PC-3 (cell line): ENCODE results near the gene UBA1. TPM values are rescaled to one million over a fixed set of nuclear protein-coding genes. Genes with fewer than 3 reads are reported as not detected.

Experiments
- ATAC-seq: fragments of 200-7000 bp; cut with Tn5 transposase; 2 replicates; pipeline ENCODE4 v1.9.1; 2020; ENCODE audit warnings: mild to moderate bottlenecking, moderate library complexity
- BruUV-seq: library from RNA; stranded (reverse); fragments of 400-500 nt; replicated peaks from 2 replicates; lab custom pipeline; 2021; lab: Mats Ljungman, UMichigan
- CTCF ChIA-PET: fragments of 300-600 bp; sonication (Branson Sonifier 250); formaldehyde crosslinking; loops from one replicate; lab custom pipeline; 2022; ENCODE audit warnings: antibody characterized with exemption; lab: Charles Lee
- POLR2A ChIA-PET: fragments of 300-600 bp; sonication (Branson Sonifier 250); formaldehyde crosslinking; loops from one replicate; lab custom pipeline; 2022; ENCODE audit warnings: antibody characterized with exemption; ENCODE audit not compliant: unreplicated experiment; lab: Charles Lee
- DNase-seq: peaks from one replicate; pipeline ENCODE4 v3.0.0-alpha.2; 2015
- H2AFZ ChIP-seq: fragments of 300-600 bp; sonication (generic); 2 replicates; pipeline ENCODE4 v1.6.0; 2016; ENCODE audit warnings: antibody characterized with exemption, low read length
- H3F3A ChIP-seq: fragments of 300-600 bp; sonication (generic); one replicate; pipeline ENCODE4 v1.6.0; 2017; ENCODE audit warnings: antibody characterized with exemption, low read length, control low read depth, mild to moderate bottlenecking; ENCODE audit not compliant: unreplicated experiment
- H3K27ac ChIP-seq: fragments of 300-600 bp; sonication (generic); 2 replicates; pipeline ENCODE4 v1.5.1; 2016; ENCODE audit warnings: mild to moderate bottlenecking, low read length
- H3K27me3 ChIP-seq: fragments of 300-600 bp; sonication (generic); 2 replicates; pipeline ENCODE4 v1.6.1; 2016; ENCODE audit warnings: low read length, mixed read lengths
- H3K36me3 ChIP-seq: fragments of 300-600 bp; sonication (generic); 2 replicates; pipeline ENCODE4 v1.6.1; 2016; ENCODE audit warnings: low read depth, mixed run types, low read length, mixed read lengths
- H3K4me1 ChIP-seq: fragments of 300-600 bp; sonication (generic); 2 replicates; pipeline ENCODE4 v1.5.1; 2016; ENCODE audit warnings: low read length; ENCODE audit not compliant: insufficient read depth
- H3K4me2 ChIP-seq: fragments of 300-600 bp; sonication (generic); 2 replicates; pipeline ENCODE4 v1.6.0; 2016; ENCODE audit warnings: low read length
- H3K4me3 ChIP-seq: fragments of 300-600 bp; sonication (generic); 2 replicates; pipeline ENCODE4 v1.5.1; 2016; ENCODE audit warnings: mild to moderate bottlenecking, low read length, mixed read lengths
- H3K79me2 ChIP-seq: fragments of 300-600 bp; sonication (generic); 2 replicates; pipeline ENCODE4 v1.6.1; 2017; ENCODE audit warnings: low read length, mixed read lengths
- H3K9ac ChIP-seq: fragments of 300-600 bp; sonication (generic); 2 replicates; pipeline ENCODE4 v1.6.0; 2016; ENCODE audit warnings: mild to moderate bottlenecking, low read length
- H3K9me2 ChIP-seq: fragments of 300-600 bp; sonication (generic); replicated peaks from 2 replicates; pipeline ENCODE4 v1.6.1; 2016; ENCODE audit warnings: mixed run types, low read length, mixed read lengths
- H3K9me3 ChIP-seq: fragments of 300-600 bp; sonication (generic); 2 replicates; pipeline ENCODE4 v1.6.1; 2016; ENCODE audit warnings: low read length, mixed read lengths
- H4K20me1 ChIP-seq: fragments of 300-600 bp; sonication (generic); 2 replicates; pipeline ENCODE4 v1.6.1; 2016; ENCODE audit warnings: low read length, mixed read lengths
- CTCF ChIP-seq: fragments of 300-600 bp; sonication (generic); conservative IDR thresholded peaks from 2 replicates; pipeline ENCODE4 v1.5.1; 2017; ENCODE audit warnings: antibody characterized with exemption, low read depth, mild to moderate bottlenecking, low read length
- EZH2 ChIP-seq: fragments of 300-600 bp; sonication (generic); IDR thresholded peaks from one replicate; pipeline ENCODE4 v1.6.1; 2017; ENCODE audit warnings: antibody characterized with exemption, mild to moderate bottlenecking, low read length; ENCODE audit not compliant: unreplicated experiment
- EZH2phosphoT487 ChIP-seq: fragments of 300-600 bp; sonication (generic); IDR thresholded peaks from 2 replicates; pipeline ENCODE4 v1.6.1; 2018; ENCODE audit warnings: mild to moderate bottlenecking, antibody characterized with exemption, low read length, borderline replicate concordance
- intact Hi-C: fragments of 100-400 bp; cut with micrococcal nuclease; formaldehyde crosslinking; loops from 2 replicates; pipeline ENCODE4 v1.9.0; 2023
- total RNA-seq: library from RNA; depleted of rRNA; stranded (reverse); fragments of >200 nt; gene quantifications from 2 replicates; pipeline ENCODE4 v1.2.3, GENCODE V29; 2014

The UBA1 gene
- total RNA-seq, 1 experiment from 2014 or later, result 282 TPM

- no TSS peak for BruUV-seq
These were observed 31.3 kb downstream of the UBA1 start for GRCh38 chrX:47224896-47225290.

GRCh38 chrX:47226071-47226470, 32.4 kb downstream of the UBA1 start:
- H3K27ac ChIP-seq, result no peak overlapping the region
- H3K27me3 ChIP-seq, result no peaks in the 10 kb centered on the region
- peaks cover 52% of the 10 kb centered on the region for H3K36me3 ChIP-seq
- no peak overlapping the region for H2AFZ ChIP-seq
- H3K4me3 ChIP-seq, result no peak overlapping the region
- H4K20me1 ChIP-seq, result 0 out of 2 replicates have a peak, but pooled peaks cover 9% of the 10 kb centered on the region
- POLR2A ChIA-PET, result no interaction called here
- CTCF ChIA-PET, result no interaction called here
- H3K9me3 ChIP-seq, result no peaks in the 10 kb centered on the region
- H3K9ac ChIP-seq, result no peak overlapping the region
- no TSS peak for BruUV-seq
- H3K4me2 ChIP-seq, result no peak overlapping the region
- H3K4me1 ChIP-seq, result no peaks in the 10 kb centered on the region
- H3F3A ChIP-seq, result no peaks in the 10 kb centered on the region
- TF ChIP-seq CTCF (no peak), EZH2 (no peak), EZH2phosphoT487 (no peak)
- no peak for ATAC-seq
- no peaks in the 10 kb centered on the region for H3K9me2 ChIP-seq
- no peak for DNase-seq
- intact Hi-C loops, result no loop called here
- H3K79me2 ChIP-seq, result peaks cover 19% of the 10 kb centered on the region

More at GRCh38 chrX:47224896-47225290, 31.3 kb downstream of the UBA1 start:
- H3K36me3 ChIP-seq, result peaks cover 52% of the 10 kb centered on the region
- TF ChIP-seq EZH2, result no peak
- no peak for TF ChIP-seq EZH2phosphoT487
- TF ChIP-seq CTCF, result no peak
- peaks cover 9% of the 10 kb centered on the region for H3K4me1 ChIP-seq
- intact Hi-C loops, result no loop called here
- no peak overlapping the region for H3K27ac ChIP-seq
- DNase-seq (no peak), ATAC-seq (no peak)
- H3K4me3 ChIP-seq, result no peak overlapping the region
- H4K20me1 ChIP-seq, result peaks cover 21% of the 10 kb centered on the region
- H3K9me2 ChIP-seq, result no peaks in the 10 kb centered on the region
- H3F3A ChIP-seq, result no peaks in the 10 kb centered on the region
- H3K9me3 ChIP-seq, result no peaks in the 10 kb centered on the region
- ChIA-PET POLR2A (interaction anchor here (0.6 kb wide), 1 partner anchor 173 kb away, joined by 5 read pairs; no protein-coding TSS in a partner anchor), CTCF (no interaction called here)
- H3K4me2 ChIP-seq, result no peak overlapping the region
- no peak overlapping the region for H2AFZ ChIP-seq
- peaks cover 30% of the 10 kb centered on the region for H3K79me2 ChIP-seq
- no peaks in the 10 kb centered on the region for H3K27me3 ChIP-seq
- H3K9ac ChIP-seq, result no peak overlapping the region

- no peaks in the 10 kb centered on the region for H3K27me3 ChIP-seq
- DNase-seq (no peak), ATAC-seq (no peak)
- H3K9me3 ChIP-seq, result no peaks in the 10 kb centered on the region
- peaks cover 12% of the 10 kb centered on the region for H3K79me2 ChIP-seq
- no peaks in the 10 kb centered on the region for H3K9me2 ChIP-seq
- no peaks in the 10 kb centered on the region for H3F3A ChIP-seq
- intact Hi-C loops, result no loop called here
- H3K9ac ChIP-seq, result no peak overlapping the region
- H2AFZ ChIP-seq, result no peak overlapping the region
- peaks cover 52% of the 10 kb centered on the region for H3K36me3 ChIP-seq
- no peak for TF ChIP-seq EZH2phosphoT487
- no peak for TF ChIP-seq CTCF
- TF ChIP-seq EZH2, result no peak
- no peak overlapping the region for H3K4me3 ChIP-seq
- H3K27ac ChIP-seq, result no peak overlapping the region
- no peak overlapping the region for H3K4me2 ChIP-seq
- no peaks in the 10 kb centered on the region for H3K4me1 ChIP-seq
- BruUV-seq, result TSS peak; percentile 20
- ChIA-PET POLR2A (no interaction called here), CTCF (no interaction called here)
- 0 out of 2 replicates have a peak, but pooled peaks cover 3% of the 10 kb centered on the region for H4K20me1 ChIP-seq
These were observed 33.1 kb downstream of the UBA1 start for GRCh38 chrX:47226531-47227333.
